Measurements from ENCODE around the gene PSPN. TPM values are rescaled to one million over a fixed set of nuclear protein-coding genes. Genes with fewer than 3 reads are reported as not detected.

PSPN gene
- total and polyA plus RNA-seq, 9 of the 15 experiments (the other 6 are each of a cell fraction or from before 2014, with no cell fraction given), result 0.21 to 1.1 (median 0.58) TPM

DNA sequence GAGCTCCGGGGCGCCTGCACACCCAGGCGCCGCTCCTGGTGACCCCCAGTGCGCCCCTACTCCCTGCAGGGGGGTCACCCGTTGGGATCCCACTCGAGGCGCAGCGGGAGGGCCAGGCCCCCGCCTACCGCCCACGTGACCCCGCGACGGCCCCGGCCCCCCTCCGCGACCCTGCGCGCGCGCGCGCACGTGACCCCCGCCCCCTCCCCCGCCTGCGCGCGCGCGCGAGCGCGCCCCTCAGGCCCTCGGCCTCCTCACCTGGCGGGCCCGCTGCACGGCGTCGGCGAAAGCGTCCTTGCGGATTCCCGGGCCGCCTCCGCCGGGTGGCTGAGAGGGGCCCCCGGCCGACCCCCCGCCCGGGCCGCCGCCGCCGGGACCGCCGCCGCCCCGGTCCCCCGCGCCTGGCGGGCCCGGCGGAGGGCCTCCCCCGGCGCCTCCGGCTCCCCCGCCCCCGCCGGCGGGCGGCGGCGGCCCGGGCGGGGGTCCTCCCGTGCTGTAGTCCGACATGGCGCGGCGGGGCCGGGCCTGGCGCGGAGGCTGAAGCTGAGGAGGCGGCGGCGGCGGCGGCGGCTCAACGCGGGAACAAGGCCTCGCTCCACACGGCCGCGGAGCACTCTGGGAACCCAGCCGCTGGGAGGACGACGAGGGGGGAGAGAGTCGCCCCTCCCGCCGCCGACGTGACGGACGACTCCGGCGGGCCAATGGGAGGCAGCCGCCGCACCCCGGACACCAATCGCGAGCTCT lies 48.6 kb upstream of the PSPN start, which contains the start of gene KHSRP (continued):
- TF ChIP-seq, protein P1, sequence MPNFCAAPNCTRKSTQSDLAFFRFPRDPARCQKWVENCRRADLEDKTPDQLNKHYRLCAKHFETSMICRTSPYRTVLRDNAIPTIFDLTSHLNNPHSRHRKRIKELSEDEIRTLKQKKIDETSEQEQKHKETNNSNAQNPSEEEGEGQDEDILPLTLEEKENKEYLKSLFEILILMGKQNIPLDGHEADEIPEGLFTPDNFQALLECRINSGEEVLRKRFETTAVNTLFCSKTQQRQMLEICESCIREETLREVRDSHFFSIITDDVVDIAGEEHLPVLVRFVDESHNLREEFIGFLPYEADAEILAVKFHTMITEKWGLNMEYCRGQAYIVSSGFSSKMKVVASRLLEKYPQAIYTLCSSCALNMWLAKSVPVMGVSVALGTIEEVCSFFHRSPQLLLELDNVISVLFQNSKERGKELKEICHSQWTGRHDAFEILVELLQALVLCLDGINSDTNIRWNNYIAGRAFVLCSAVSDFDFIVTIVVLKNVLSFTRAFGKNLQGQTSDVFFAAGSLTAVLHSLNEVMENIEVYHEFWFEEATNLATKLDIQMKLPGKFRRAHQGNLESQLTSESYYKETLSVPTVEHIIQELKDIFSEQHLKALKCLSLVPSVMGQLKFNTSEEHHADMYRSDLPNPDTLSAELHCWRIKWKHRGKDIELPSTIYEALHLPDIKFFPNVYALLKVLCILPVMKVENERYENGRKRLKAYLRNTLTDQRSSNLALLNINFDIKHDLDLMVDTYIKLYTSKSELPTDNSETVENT (CRISPR knock-in tag; IDR thresholded peaks at IDR 0.05), result 0 out of 2 replicates have a peak, but pooled peaks have one; percentile 15
- no peak for TF ChIP-seq SMARCA5 (IDR thresholded peaks at IDR 0.05)
- no peak for TF ChIP-seq ZNF785 (CRISPR knock-in tag; IDR thresholded peaks at IDR 0.05)
- 0 out of 2 replicates have a peak, but pooled peaks have one; percentile 10 for TF ChIP-seq ZNF609 (CRISPR knock-in tag; IDR thresholded peaks at IDR 0.05; ENCODE audit: borderline replicate concordance)
- TF ChIP-seq ZBTB7A (IDR thresholded peaks at IDR 0.05; ENCODE audit: borderline replicate concordance, control insufficient read depth, low read depth, low read length), result peak; percentile 78
- TF ChIP-seq ZNF263 (CRISPR knock-in tag; IDR thresholded peaks at IDR 0.05; ENCODE audit: borderline replicate concordance), result peak; percentile 94
- TF ChIP-seq NBN (IDR thresholded peaks at IDR 0.05; ENCODE audit: low read depth), result no peak
- TF ChIP-seq, protein P2, sequence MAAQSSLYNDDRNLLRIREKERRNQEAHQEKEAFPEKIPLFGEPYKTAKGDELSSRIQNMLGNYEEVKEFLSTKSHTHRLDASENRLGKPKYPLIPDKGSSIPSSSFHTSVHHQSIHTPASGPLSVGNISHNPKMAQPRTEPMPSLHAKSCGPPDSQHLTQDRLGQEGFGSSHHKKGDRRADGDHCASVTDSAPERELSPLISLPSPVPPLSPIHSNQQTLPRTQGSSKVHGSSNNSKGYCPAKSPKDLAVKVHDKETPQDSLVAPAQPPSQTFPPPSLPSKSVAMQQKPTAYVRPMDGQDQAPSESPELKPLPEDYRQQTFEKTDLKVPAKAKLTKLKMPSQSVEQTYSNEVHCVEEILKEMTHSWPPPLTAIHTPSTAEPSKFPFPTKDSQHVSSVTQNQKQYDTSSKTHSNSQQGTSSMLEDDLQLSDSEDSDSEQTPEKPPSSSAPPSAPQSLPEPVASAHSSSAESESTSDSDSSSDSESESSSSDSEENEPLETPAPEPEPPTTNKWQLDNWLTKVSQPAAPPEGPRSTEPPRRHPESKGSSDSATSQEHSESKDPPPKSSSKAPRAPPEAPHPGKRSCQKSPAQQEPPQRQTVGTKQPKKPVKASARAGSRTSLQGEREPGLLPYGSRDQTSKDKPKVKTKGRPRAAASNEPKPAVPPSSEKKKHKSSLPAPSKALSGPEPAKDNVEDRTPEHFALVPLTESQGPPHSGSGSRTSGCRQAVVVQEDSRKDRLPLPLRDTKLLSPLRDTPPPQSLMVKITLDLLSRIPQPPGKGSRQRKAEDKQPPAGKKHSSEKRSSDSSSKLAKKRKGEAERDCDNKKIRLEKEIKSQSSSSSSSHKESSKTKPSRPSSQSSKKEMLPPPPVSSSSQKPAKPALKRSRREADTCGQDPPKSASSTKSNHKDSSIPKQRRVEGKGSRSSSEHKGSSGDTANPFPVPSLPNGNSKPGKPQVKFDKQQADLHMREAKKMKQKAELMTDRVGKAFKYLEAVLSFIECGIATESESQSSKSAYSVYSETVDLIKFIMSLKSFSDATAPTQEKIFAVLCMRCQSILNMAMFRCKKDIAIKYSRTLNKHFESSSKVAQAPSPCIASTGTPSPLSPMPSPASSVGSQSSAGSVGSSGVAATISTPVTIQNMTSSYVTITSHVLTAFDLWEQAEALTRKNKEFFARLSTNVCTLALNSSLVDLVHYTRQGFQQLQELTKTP (IDR thresholded peaks at IDR 0.05; ENCODE audit: low read depth in 1 of 2, partially characterized antibody in 2 of 2), result no peak
- TF ChIP-seq, protein P3, sequence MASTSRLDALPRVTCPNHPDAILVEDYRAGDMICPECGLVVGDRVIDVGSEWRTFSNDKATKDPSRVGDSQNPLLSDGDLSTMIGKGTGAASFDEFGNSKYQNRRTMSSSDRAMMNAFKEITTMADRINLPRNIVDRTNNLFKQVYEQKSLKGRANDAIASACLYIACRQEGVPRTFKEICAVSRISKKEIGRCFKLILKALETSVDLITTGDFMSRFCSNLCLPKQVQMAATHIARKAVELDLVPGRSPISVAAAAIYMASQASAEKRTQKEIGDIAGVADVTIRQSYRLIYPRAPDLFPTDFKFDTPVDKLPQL (IDR thresholded peaks at IDR 0.05; ENCODE audit: extremely low read depth, insufficient read length), result no peak
- 0 out of 2 replicates have a peak, but pooled peaks have one; percentile 9 for TF ChIP-seq TFAP4 (CRISPR knock-in tag; IDR thresholded peaks at IDR 0.05; ENCODE audit: borderline replicate concordance)
- TF ChIP-seq MTA3 (IDR thresholded peaks at IDR 0.05; ENCODE audit: borderline replicate concordance), result no peak
- TF ChIP-seq ZSCAN29 (IDR thresholded peaks at IDR 0.05), result no peak
- TF ChIP-seq MAZ (CRISPR knock-in tag; conservative IDR thresholded peaks at IDR 0.05 in 1 of 2, IDR thresholded peaks at IDR 0.05 in 1 of 2), result peak; percentile 69 to 90
